ENCODE data around the gene ZNF562.

Gene ZNF562

DNA sequence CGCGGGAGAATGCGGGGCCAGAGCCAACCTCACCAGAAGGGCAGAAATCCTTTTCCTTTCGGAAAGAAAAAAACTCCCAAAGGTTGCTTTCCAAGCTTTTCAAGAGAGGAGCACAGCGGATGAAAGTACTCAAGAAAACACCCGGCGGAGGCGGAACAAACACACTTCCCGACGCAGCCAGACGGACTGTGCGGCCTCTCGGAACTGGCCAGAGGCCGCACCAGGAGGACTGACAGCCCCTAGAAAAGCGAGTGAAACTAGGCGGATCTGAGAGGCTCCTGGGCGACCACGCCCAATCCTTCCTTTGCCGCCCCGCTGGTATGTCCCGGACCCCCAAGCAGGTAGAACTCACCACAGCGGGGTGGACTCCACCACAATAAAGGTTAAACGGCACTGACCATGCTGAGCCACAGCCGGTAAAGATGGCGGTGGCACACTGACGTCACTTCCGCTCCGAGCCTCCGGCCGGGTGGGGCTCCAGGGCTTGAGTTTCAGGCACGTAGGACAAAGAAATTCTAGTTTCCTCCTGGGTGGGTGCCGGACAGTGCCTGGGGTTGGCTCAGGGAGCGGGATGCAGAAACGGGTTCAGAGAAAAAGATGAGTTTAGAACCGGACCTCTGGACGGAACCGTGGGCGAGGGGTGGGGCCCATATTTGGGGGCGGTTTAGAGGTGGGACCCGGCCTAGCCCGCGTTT is at the start of gene ZNF562:
TSS of gene ZNF562 (minus strand) at position 438 of the 695 bp plus-strand sequence. CDS start 14,356 bp downstream, outside the sequence.
- Histone ChIP-seq H3K9ac (ENCODE audit: insufficient read length) (peak within 1 kb of the TSS; percentile 94), H3K9me3 (ENCODE audit: low read depth, low read length) (peaks cover 8% of the 10 kb centered on the region; the same call in 1 of the 2 replicates), H3K27ac (peak within 1 kb of the TSS; percentile 92), H3K4me3 (peak within 1 kb of the TSS; percentile 81), H3K36me3 (ENCODE audit: insufficient read depth, low read length) (peaks cover 35% of the 10 kb centered on the region)
- DNase-seq (ENCODE audit: low read depth, low spot score): peak; percentile 24
- TF ChIP-seq EZH2 (IDR thresholded peaks at IDR 0.05) (no peak), POLR2AphosphoS5 (IDR thresholded peaks at IDR 0.05; ENCODE audit: borderline replicate concordance, low read depth, low read length) (peak; percentile 85), FOXP2 (optimal IDR thresholded peaks at IDR 0.05; ENCODE audit: control extremely low read depth, extremely low read length, insufficient read depth) (no peak)

DNA sequence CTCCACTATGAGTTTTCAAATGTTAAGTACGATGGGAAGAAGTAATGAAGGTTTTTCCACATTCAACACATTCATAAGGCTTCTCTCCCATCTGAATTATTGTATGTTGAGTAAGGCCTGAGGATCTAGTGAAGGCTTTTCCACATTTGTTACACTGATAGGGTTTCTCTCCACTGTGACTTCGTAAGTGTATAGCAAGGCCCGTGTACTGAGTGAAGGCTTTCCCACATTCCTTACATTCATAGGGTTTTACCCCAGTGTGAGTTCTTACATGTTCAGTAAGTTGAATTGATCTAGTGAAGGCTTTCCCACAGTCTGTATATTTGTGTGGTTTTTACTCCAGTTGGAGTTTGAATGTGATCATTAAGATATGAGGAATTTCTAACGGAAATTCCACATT is 49.3 kb upstream of the ZNF562 start:
- no peak for TF ChIP-seq POLR2AphosphoS5 (IDR thresholded peaks at IDR 0.05; ENCODE audit: borderline replicate concordance, low read depth, low read length)
- no peak for TF ChIP-seq EZH2 (IDR thresholded peaks at IDR 0.05)
- TF ChIP-seq FOXP2 (optimal IDR thresholded peaks at IDR 0.05; ENCODE audit: control extremely low read depth, extremely low read length, insufficient read depth): no peak
- Histone ChIP-seq H3K36me3 (ENCODE audit: insufficient read depth, low read length) (no peaks in the 10 kb centered on the region), H3K4me3 (no peak overlapping the region), H3K9me3 (ENCODE audit: low read depth, low read length) (no peaks in the 10 kb centered on the region), H3K27ac (no peak overlapping the region), H3K9ac (ENCODE audit: insufficient read length) (no peak overlapping the region)
- DNase-seq (ENCODE audit: low read depth, low spot score): no peak

DNA sequence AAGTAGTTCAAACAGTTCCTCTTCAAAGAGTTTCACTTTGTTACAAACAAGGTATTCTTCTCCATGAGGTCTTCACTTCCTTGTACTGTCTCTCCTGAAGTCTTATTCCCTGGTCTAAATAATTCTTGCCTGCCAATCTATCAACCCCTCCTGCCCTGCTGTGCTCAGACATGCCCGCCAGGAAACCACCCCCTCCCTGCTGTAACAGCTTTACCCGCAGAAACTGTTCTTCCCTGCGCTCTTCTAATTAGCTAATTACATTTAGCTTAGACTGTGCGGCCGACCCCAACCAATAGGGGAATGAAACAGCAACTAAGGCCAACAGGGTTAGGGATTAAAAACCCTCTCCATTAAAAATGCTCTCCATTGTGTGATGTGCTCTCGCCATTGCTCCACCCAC is 47.0 kb upstream of the ZNF562 start:
- no peak for DNase-seq (ENCODE audit: low read depth, low spot score)
- no peak overlapping the region for H3K4me3 ChIP-seq
- no peak for TF ChIP-seq FOXP2 (optimal IDR thresholded peaks at IDR 0.05; ENCODE audit: control extremely low read depth, extremely low read length, insufficient read depth)
- TF ChIP-seq EZH2 (IDR thresholded peaks at IDR 0.05): no peak
- TF ChIP-seq POLR2AphosphoS5 (IDR thresholded peaks at IDR 0.05; ENCODE audit: borderline replicate concordance, low read depth, low read length): no peak
- no peak overlapping the region for H3K9ac ChIP-seq (ENCODE audit: insufficient read length)
- H3K9me3 ChIP-seq (ENCODE audit: low read depth, low read length): no peaks in the 10 kb centered on the region
- no peaks in the 10 kb centered on the region for H3K36me3 ChIP-seq (ENCODE audit: insufficient read depth, low read length)
- H3K27ac ChIP-seq: no peak overlapping the region

DNA sequence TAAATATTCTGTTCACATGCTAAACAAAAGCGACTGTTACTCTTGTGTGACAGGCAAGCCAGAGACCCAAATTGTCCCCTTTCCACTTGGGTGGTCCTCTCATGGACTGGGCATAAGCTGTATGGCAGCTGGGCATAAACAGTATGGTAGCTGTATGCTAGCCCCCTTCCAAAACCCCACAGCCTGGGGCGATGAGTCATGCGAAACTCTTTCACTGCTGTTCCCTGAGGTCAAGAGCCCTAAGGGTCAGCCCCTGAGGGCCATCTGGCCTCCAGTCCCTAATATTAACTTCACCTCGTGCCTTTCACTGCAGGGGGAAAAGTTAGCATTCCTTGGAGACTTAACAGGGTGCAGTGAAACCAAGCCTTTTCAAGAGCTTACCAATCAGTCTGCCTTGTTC is 45.6 kb upstream of the ZNF562 start:
- Histone ChIP-seq H3K36me3 (ENCODE audit: insufficient read depth, low read length) (no peaks in the 10 kb centered on the region), H3K27ac (no peak overlapping the region), H3K9me3 (ENCODE audit: low read depth, low read length) (no peaks in the 10 kb centered on the region), H3K4me3 (no peak overlapping the region), H3K9ac (ENCODE audit: insufficient read length) (no peak overlapping the region)
- DNase-seq (ENCODE audit: low read depth, low spot score): no peak
- TF ChIP-seq POLR2AphosphoS5 (IDR thresholded peaks at IDR 0.05; ENCODE audit: borderline replicate concordance, low read depth, low read length) (no peak), FOXP2 (optimal IDR thresholded peaks at IDR 0.05; ENCODE audit: control extremely low read depth, extremely low read length, insufficient read depth) (no peak), EZH2 (IDR thresholded peaks at IDR 0.05) (no peak)

DNA sequence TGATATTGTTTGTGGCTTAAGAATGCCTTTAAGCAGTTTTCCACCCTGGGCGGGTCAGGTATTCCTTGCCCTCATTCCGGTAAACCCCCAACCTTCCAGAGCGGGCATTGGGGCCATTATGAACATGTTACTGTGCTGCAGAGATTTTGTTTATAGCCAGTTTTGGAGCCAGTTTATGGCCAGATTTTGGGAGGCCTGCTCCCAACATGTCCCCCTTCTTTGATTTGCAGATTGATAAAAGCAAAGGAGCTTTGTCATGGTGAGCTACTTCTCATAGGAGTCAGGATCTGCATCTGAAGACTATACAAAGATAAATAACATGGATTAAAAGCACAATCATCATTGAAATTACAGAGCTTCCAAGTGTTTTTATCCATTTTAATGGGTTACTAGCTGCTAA is 36.9 kb upstream of the ZNF562 start:
- no peak overlapping the region for H3K4me3 ChIP-seq
- DNase-seq (ENCODE audit: low read depth, low spot score): no peak
- H3K27ac ChIP-seq: no peak overlapping the region
- H3K9ac ChIP-seq (ENCODE audit: insufficient read length): no peak overlapping the region
- TF ChIP-seq FOXP2 (optimal IDR thresholded peaks at IDR 0.05; ENCODE audit: control extremely low read depth, extremely low read length, insufficient read depth) (no peak), EZH2 (IDR thresholded peaks at IDR 0.05) (no peak), POLR2AphosphoS5 (IDR thresholded peaks at IDR 0.05; ENCODE audit: borderline replicate concordance, low read depth, low read length) (no peak)
- H3K36me3 ChIP-seq (ENCODE audit: insufficient read depth, low read length): no peaks in the 10 kb centered on the region
- no peaks in the 10 kb centered on the region for H3K9me3 ChIP-seq (ENCODE audit: low read depth, low read length)

DNA sequence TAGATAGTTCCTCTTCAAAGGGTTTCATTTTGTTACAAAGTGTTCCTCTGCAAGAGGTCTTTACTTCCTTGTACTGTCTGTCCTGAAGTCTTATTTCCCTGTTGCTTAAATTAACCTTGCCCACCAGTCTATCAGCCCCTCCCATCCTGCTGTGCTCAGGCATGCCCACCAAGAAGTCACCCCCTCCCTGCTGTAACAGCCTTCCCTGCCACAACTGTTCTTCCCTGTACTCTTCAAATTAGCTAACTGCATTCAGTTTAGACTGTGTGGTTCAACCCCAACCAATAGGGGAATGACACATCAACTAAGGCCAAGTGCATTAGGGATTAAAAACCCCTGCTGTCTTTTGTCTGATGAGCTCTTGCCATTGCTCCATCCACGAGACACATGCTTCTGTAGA is 34.4 kb upstream of the ZNF562 start:
- no peak overlapping the region for H3K4me3 ChIP-seq
- no peaks in the 10 kb centered on the region for H3K36me3 ChIP-seq (ENCODE audit: insufficient read depth, low read length)
- H3K9ac ChIP-seq (ENCODE audit: insufficient read length): no peak overlapping the region
- DNase-seq (ENCODE audit: low read depth, low spot score): no peak
- TF ChIP-seq EZH2 (IDR thresholded peaks at IDR 0.05) (no peak), POLR2AphosphoS5 (IDR thresholded peaks at IDR 0.05; ENCODE audit: borderline replicate concordance, low read depth, low read length) (no peak)
- no peak overlapping the region for H3K27ac ChIP-seq
- no peaks in the 10 kb centered on the region for H3K9me3 ChIP-seq (ENCODE audit: low read depth, low read length)

DNA sequence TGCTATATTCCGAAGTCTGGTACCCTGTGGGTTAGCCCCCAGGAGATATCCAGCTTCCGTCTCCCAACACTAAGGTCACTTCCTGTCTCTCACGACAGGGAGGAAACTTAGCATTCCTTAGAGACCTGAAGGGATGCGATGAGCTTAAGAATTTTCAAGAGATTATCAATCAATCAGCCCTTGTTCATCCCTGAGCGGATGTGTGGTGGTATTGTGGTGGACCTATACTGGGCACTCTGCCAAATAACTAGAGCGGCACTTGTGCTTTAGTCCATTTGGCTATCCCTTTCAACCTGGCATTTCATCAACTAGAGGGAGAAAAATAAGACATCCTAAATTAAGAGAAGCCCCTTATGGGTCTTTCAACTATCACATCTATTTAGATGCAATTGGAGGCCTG is 30.9 kb upstream of the ZNF562 start:
- H3K4me3 ChIP-seq: no peak overlapping the region
- no peak for DNase-seq (ENCODE audit: low read depth, low spot score)
- H3K9ac ChIP-seq (ENCODE audit: insufficient read length): no peak overlapping the region
- H3K36me3 ChIP-seq (ENCODE audit: insufficient read depth, low read length): no peaks in the 10 kb centered on the region
- TF ChIP-seq EZH2 (IDR thresholded peaks at IDR 0.05): no peak
- no peak for TF ChIP-seq FOXP2 (optimal IDR thresholded peaks at IDR 0.05; ENCODE audit: control extremely low read depth, extremely low read length, insufficient read depth)
- no peak for TF ChIP-seq POLR2AphosphoS5 (IDR thresholded peaks at IDR 0.05; ENCODE audit: borderline replicate concordance, low read depth, low read length)
- H3K9me3 ChIP-seq (ENCODE audit: low read depth, low read length): no peaks in the 10 kb centered on the region
- H3K27ac ChIP-seq: no peak overlapping the region

DNA sequence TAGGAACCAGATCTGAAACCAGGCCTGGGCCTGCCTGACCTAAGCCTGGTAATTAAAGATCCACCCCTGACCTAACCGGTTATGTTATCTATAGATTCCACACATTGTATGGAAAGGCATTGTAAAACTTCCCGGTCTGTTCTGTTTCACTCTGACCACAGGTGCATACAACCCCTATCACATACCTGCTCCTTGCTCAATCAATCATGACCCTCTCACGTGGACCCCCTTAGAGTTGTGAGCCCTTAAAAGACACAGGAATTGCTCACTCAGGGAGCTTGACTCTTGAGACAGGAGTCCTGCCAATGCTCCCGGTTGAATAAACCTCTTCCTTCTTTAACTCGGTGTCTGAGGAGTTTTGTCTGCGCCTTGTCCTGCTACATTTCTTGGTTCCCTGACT is 27.3 kb upstream of the ZNF562 start:
- TF ChIP-seq EZH2 (IDR thresholded peaks at IDR 0.05) (no peak), POLR2AphosphoS5 (IDR thresholded peaks at IDR 0.05; ENCODE audit: borderline replicate concordance, low read depth, low read length) (no peak), FOXP2 (optimal IDR thresholded peaks at IDR 0.05; ENCODE audit: control extremely low read depth, extremely low read length, insufficient read depth) (no peak)
- DNase-seq (ENCODE audit: low read depth, low spot score): no peak
- no peak overlapping the region for H3K4me3 ChIP-seq
- no peaks in the 10 kb centered on the region for H3K9me3 ChIP-seq (ENCODE audit: low read depth, low read length)
- no peaks in the 10 kb centered on the region for H3K36me3 ChIP-seq (ENCODE audit: insufficient read depth, low read length)
- H3K9ac ChIP-seq (ENCODE audit: insufficient read length): no peak overlapping the region
- H3K27ac ChIP-seq: no peak overlapping the region
